SU-DHL-6 (cell line): ENCODE data around the gene RNF182.

Experiments
- H2AFZ ChIP-seq: fragments of 200-600 bp; sonication (generic); 2 replicates; pipeline ENCODE4 v1.6.1; 2014; ENCODE audit warnings: low read depth, mild to moderate bottlenecking, moderate library complexity, mixed read lengths, antibody characterized with exemption, low read length; ENCODE audit not compliant: severe bottlenecking
- H3F3A ChIP-seq: fragments of 200-600 bp; shearing (Covaris generic); 2 replicates; pipeline ENCODE4 v1.6.0; 2016; ENCODE audit warnings: antibody characterized with exemption, mild to moderate bottlenecking; ENCODE audit not compliant: insufficient read depth
- H3K27ac ChIP-seq: fragments of 200-600 bp; sonication (generic); 2 replicates; pipeline ENCODE4 v1.5.1; 2016; ENCODE audit warnings: low read depth, mild to moderate bottlenecking, low read length, moderate library complexity, mixed read lengths
- H3K27me3 ChIP-seq: fragments of 200-600 bp; sonication (generic), shearing (Covaris generic); 2 replicates; pipeline ENCODE4 v1.6.0; 2014; ENCODE audit warnings: mild to moderate bottlenecking, low read length
- H3K36me3 ChIP-seq: fragments of 200-600 bp; sonication (generic); 2 replicates; pipeline ENCODE4 v1.6.1; 2014; ENCODE audit warnings: mild to moderate bottlenecking, low read length, mixed read lengths
- H3K4me2 ChIP-seq: fragments of 300-600, 200-600 bp; shearing (Covaris generic), sonication (generic); 2 replicates; pipeline ENCODE4 v1.6.0; 2014; ENCODE audit warnings: low read length, low read depth, mild to moderate bottlenecking; ENCODE audit not compliant: poor library complexity, severe bottlenecking
- H3K4me3 ChIP-seq: fragments of 200-600 bp; sonication (generic); 2 replicates; pipeline ENCODE4 v1.5.1; 2014; ENCODE audit warnings: antibody characterized with exemption, low read length, mild to moderate bottlenecking, mixed read lengths; ENCODE audit not compliant: insufficient read depth, poor library complexity, severe bottlenecking
- H3K79me2 ChIP-seq: fragments of 200-600 bp; sonication (generic); 2 replicates; pipeline ENCODE4 v1.6.1; 2014; ENCODE audit warnings: mild to moderate bottlenecking, low read length, moderate library complexity; ENCODE audit not compliant: insufficient read depth
- H3K9ac ChIP-seq: fragments of 200-600 bp; sonication (generic); 2 replicates; pipeline ENCODE4 v1.7.0; 2014; ENCODE audit warnings: mild to moderate bottlenecking, low read length
- H3K9me2 ChIP-seq: fragments of 200-600 bp; sonication (generic); replicated peaks from 2 replicates; pipeline ENCODE4 v1.6.1; 2014; ENCODE audit warnings: low read length; ENCODE audit not compliant: insufficient read depth
- H3K9me3 ChIP-seq: fragments of 200-600 bp; sonication (generic); 2 replicates; pipeline ENCODE4 v1.6.1; 2014; ENCODE audit warnings: low read length, mixed read lengths; ENCODE audit not compliant: insufficient read depth
- H4K20me1 ChIP-seq: fragments of 200-600 bp; sonication (generic); 2 replicates; pipeline ENCODE4 v1.6.1; 2014; ENCODE audit warnings: low read depth, mild to moderate bottlenecking, antibody characterized with exemption, low read length, moderate library complexity, mixed read lengths
- CTCF ChIP-seq: fragments of 200-600 bp; sonication (generic); IDR thresholded peaks from one replicate; pipeline ENCODE4 v1.5.1; 2017; ENCODE audit warnings: antibody characterized with exemption, mild to moderate bottlenecking, low read length, moderate library complexity; ENCODE audit not compliant: insufficient read depth, poor library complexity, severe bottlenecking
- EZH2phosphoT487 ChIP-seq: fragments of 200-600 bp; sonication (generic), shearing (Covaris generic); conservative IDR thresholded peaks from 2 replicates; pipeline ENCODE4 v1.6.1; 2018; ENCODE audit warnings: mild to moderate bottlenecking, antibody characterized with exemption, low read length, moderate library complexity, mixed read lengths

RNF182 gene

DNA sequence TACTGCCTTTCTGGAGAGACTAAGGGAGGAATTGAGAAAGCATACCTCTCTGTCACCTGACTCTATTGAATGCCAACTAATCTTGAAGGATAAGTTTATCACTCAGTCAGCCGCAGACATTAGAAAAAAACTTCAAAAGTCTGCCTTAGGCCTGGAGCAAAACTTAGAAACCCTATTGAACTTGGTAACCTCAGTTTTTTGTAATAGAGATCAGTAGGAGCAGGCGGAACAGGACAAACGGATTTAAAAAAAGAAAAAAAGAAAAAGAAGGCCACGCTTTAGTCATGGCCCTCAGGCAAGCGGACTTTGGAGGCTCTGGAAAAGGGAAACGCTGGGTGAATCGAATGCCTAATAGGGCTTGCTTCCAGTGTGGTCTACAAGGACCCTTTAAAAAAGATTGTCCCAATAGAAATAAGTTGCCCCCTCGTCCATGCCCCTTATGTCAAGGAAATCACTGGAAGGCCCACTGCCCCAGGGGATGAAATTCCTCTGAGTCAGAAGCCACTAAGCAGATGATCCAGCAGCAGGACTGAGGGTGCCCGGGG, 43.1 kb upstream of the RNF182 start:
- no peaks in the 10 kb centered on the region for H3K9me2 ChIP-seq
- no peak overlapping the region for H3K4me2 ChIP-seq
- no peak overlapping the region for H2AFZ ChIP-seq
- no peaks in the 10 kb centered on the region for H3K79me2 ChIP-seq
- H3K9ac ChIP-seq, result no peak overlapping the region
- no peak overlapping the region for H3K27ac ChIP-seq
- no peaks in the 10 kb centered on the region for H3K36me3 ChIP-seq
- H3K9me3 ChIP-seq, result no peaks in the 10 kb centered on the region
- no peaks in the 10 kb centered on the region for H4K20me1 ChIP-seq
- TF ChIP-seq CTCF, result no peak
- no peaks in the 10 kb centered on the region for H3F3A ChIP-seq
- H3K4me3 ChIP-seq, result no peak overlapping the region
- H3K27me3 ChIP-seq, result no peaks in the 10 kb centered on the region

DNA sequence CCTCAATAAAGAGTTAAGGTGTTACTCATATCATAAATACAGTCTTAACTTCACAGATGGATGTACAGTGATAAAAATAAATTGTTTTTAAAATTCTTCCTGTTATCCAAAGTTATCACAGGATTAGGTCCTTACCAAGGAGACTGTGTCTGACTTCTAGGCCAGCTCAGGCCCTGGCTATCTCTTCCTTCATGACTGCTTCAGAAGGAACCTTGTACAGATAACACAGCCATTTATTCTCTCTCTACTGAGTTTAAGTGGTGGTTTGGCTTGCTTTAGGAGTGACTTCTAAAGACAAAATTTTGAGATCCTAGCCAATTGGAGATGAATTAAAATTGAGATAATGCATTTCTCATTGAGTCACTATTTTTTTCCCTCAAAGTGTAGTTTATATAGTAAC, 40.8 kb upstream of the RNF182 start:
- Histone ChIP-seq H2AFZ (no peak overlapping the region), H3K79me2 (no peaks in the 10 kb centered on the region), H3K4me2 (no peak overlapping the region), H3F3A (no peaks in the 10 kb centered on the region), H3K27me3 (no peaks in the 10 kb centered on the region), H3K9me2 (no peaks in the 10 kb centered on the region), H3K27ac (no peak overlapping the region), H3K36me3 (no peaks in the 10 kb centered on the region), H3K9me3 (no peaks in the 10 kb centered on the region), H4K20me1 (no peaks in the 10 kb centered on the region), H3K9ac (no peak overlapping the region), H3K4me3 (no peak overlapping the region)
- TF ChIP-seq EZH2phosphoT487 (no peak), CTCF (no peak)

- Histone ChIP-seq H3K79me2 (no peaks in the 10 kb centered on the region), H3K9me2 (no peaks in the 10 kb centered on the region), H3K9ac (no peak overlapping the region), H3K4me3 (no peak overlapping the region), H3F3A (no peaks in the 10 kb centered on the region), H3K36me3 (no peaks in the 10 kb centered on the region), H3K9me3 (no peaks in the 10 kb centered on the region), H3K27me3 (no peaks in the 10 kb centered on the region), H3K4me2 (no peak overlapping the region), H3K27ac (no peak overlapping the region), H2AFZ (no peak overlapping the region), H4K20me1 (no peaks in the 10 kb centered on the region)
- TF ChIP-seq CTCF (no peak), EZH2phosphoT487 (no peak)
Observed at GRCh38 chr6:13884397-13884796, 40.4 kb upstream of the RNF182 start.

DNA sequence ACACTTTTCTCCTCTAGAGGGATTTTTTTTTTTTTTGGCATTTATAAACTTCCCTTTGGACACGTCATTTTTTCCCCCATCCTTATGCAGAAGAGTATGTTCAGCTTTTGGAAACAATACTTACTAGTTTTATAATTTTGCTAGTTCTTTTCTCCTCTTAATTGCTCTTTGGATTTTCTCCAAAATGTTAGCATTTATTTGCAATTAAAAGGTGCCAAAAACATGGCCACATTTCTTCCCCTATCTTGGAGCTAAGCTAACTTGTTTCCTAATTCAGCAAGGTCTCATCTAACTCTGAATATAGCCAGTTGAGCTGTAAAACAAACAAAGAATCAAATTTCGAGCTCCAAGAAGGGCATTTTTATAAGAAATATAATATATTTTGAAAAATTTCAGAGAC, 39.2 kb upstream of the RNF182 start:
- no peaks in the 10 kb centered on the region for H3F3A ChIP-seq
- no peak overlapping the region for H3K9ac ChIP-seq
- no peak overlapping the region for H3K27ac ChIP-seq
- H3K27me3 ChIP-seq, result no peaks in the 10 kb centered on the region
- H3K79me2 ChIP-seq, result no peaks in the 10 kb centered on the region
- no peak overlapping the region for H3K4me3 ChIP-seq
- no peaks in the 10 kb centered on the region for H3K9me2 ChIP-seq
- no peak overlapping the region for H3K4me2 ChIP-seq
- no peaks in the 10 kb centered on the region for H3K9me3 ChIP-seq
- no peaks in the 10 kb centered on the region for H3K36me3 ChIP-seq
- H4K20me1 ChIP-seq, result no peaks in the 10 kb centered on the region
- TF ChIP-seq EZH2phosphoT487, result no peak
- no peak for TF ChIP-seq CTCF
- no peak overlapping the region for H2AFZ ChIP-seq
